Smooth muscle cell (in vitro differentiated cells): ENCODE measurements around the gene MTMR11. TPM values are rescaled to one million over a fixed set of nuclear protein-coding genes. Genes with fewer than 3 reads are reported as not detected.
"Not testable (repeated sequence)": the region's sequence is repeated elsewhere in the genome, so short reads cannot be mapped to it uniquely, and the experiment has no call there.

ENCODE experiments used
- DNase-seq: peaks from one replicate; lab custom pipeline; 2025; ENCODE audit not compliant: unreplicated experiment; lab: John Stamatoyannopoulos, UW
- H2AFZ ChIP-seq: fragments of 200-600 bp; sonication (generic); 2 replicates; pipeline ENCODE4 v1.6.0; 2016; ENCODE audit warnings: antibody characterized with exemption, low read depth, mild to moderate bottlenecking
- H3F3A ChIP-seq: fragments of 200-600 bp; sonication (generic); 2 replicates; pipeline ENCODE4 v1.6.0; 2017; ENCODE audit warnings: antibody characterized with exemption, low read depth
- H3K27ac ChIP-seq: fragments of 200-600 bp; sonication (generic); 2 replicates; pipeline ENCODE4 v1.5.1; 2016; ENCODE audit warnings: low read depth, mild to moderate bottlenecking
- H3K27me3 ChIP-seq: fragments of 200-600 bp; sonication (generic); 2 replicates; pipeline ENCODE4 v1.6.1; 2016; ENCODE audit warnings: low read depth, mild to moderate bottlenecking
- H3K36me3 ChIP-seq: fragments of 200-600 bp; sonication (generic); 2 replicates; pipeline ENCODE4 v1.5.1; 2016; ENCODE audit warnings: low read depth
- H3K4me1 ChIP-seq: fragments of 200-600 bp; sonication (generic); 2 replicates; pipeline ENCODE4 v1.5.1; 2016; ENCODE audit warnings: low read depth
- H3K4me2 ChIP-seq: fragments of 200-600 bp; sonication (generic); 2 replicates; pipeline ENCODE4 v1.6.0; 2016; ENCODE audit warnings: mild to moderate bottlenecking
- H3K4me3 ChIP-seq: fragments of 200-600 bp; sonication (generic); 2 replicates; pipeline ENCODE4 v1.5.1; 2016; ENCODE audit warnings: mild to moderate bottlenecking
- H3K79me2 ChIP-seq: fragments of 200-600 bp; sonication (generic); 2 replicates; pipeline ENCODE4 v1.6.0; 2016; ENCODE audit warnings: low read depth, mild to moderate bottlenecking
- H3K9ac ChIP-seq: fragments of 200-600 bp; sonication (generic); 2 replicates; pipeline ENCODE4 v1.6.0; 2016; ENCODE audit warnings: low read depth
- H3K9me3 ChIP-seq: fragments of 200-600 bp; sonication (generic); replicated peaks from 2 replicates; pipeline ENCODE4 v1.5.1; 2016; ENCODE audit warnings: low read depth
- H4K20me1 ChIP-seq: fragments of 200-600 bp; sonication (generic); 2 replicates; pipeline ENCODE4 v1.6.0; 2016; ENCODE audit warnings: low read depth
- CTCF ChIP-seq: fragments of 200-600 bp; sonication (generic); IDR thresholded peaks from 2 replicates; pipeline ENCODE4 v1.5.1; 2017; ENCODE audit warnings: borderline replicate concordance, mild to moderate bottlenecking, antibody characterized with exemption; ENCODE audit not compliant: insufficient read depth, poor library complexity, severe bottlenecking
- WGBS: methylation state at CpG from one replicate; pipeline ENCODE4 v1.1.7; 2016; ENCODE audit warnings: low lambda C conversion rate; 5-methylcytosine and 5-hydroxymethylcytosine counted together
- polyA plus RNA-seq: library from polyadenylated mRNA; unstranded; fragments of >200 nt; fragmentation: Nextera tagmentation; extraction: Ambion mirVana; gene quantifications from 2 replicates; pipeline ENCODE4 v1.2.1, GENCODE V29; 2016
- total RNA-seq: library from RNA; depleted of rRNA; stranded (reverse); fragments of >200 nt; gene quantifications from 2 replicates; pipeline ENCODE4 v1.2.3, GENCODE V29; 2014

MTMR11 gene
- total and polyA plus RNA-seq, 2 experiments from 2014 or later = 17.2 to 19.4 TPM

- TF ChIP-seq CTCF = no peak
- WGBS = 94% methylated on average over 4 of the region's 4 CpGs
Measured at GRCh38 chr1:149945206-149945605, 8.5 kb upstream of the MTMR11 start.

GRCh38 chr1:149942885-149943284, 6.2 kb upstream of the MTMR11 start:
- Histone ChIP-seq H3K4me3 (no peak overlapping the region), H3K9ac (no peak overlapping the region), H3K27ac (no peak overlapping the region), H3K9me3 (no peaks in the 10 kb centered on the region), H3K27me3 (no peaks in the 10 kb centered on the region), H3K36me3 (no peaks in the 10 kb centered on the region), H4K20me1 (no peaks in the 10 kb centered on the region), H3F3A (peaks cover 30% of the 10 kb centered on the region), H2AFZ (no peak overlapping the region), H3K4me2 (no peak overlapping the region), H3K79me2 (no peaks in the 10 kb centered on the region), H3K4me1 (peaks cover 2% of the 10 kb centered on the region)
- no peak for DNase-seq
- WGBS = 68% methylated on average over 3 of the region's 3 CpGs
- TF ChIP-seq CTCF = no peak

More at GRCh38 chr1:149945206-149945605, 8.5 kb upstream of the MTMR11 start:
- H4K20me1 ChIP-seq = no peaks in the 10 kb centered on the region
- no peaks in the 10 kb centered on the region for H3K79me2 ChIP-seq
- H3K27me3 ChIP-seq = no peaks in the 10 kb centered on the region
- H3K4me3 ChIP-seq = no peak overlapping the region
- peaks cover 22% of the 10 kb centered on the region for H3F3A ChIP-seq
- H3K9ac ChIP-seq = no peak overlapping the region
- H3K27ac ChIP-seq = no peak overlapping the region
- no peak overlapping the region for H3K4me2 ChIP-seq
- H3K9me3 ChIP-seq = no peaks in the 10 kb centered on the region
- no peak overlapping the region for H2AFZ ChIP-seq
- DNase-seq = no peak
- H3K4me1 ChIP-seq = no peaks in the 10 kb centered on the region
- H3K36me3 ChIP-seq = no peaks in the 10 kb centered on the region

GRCh38 chr1:149942207-149942606, 5.5 kb upstream of the MTMR11 start:
- 61% methylated on average over 5 of the region's 5 CpGs for WGBS
- Histone ChIP-seq H2AFZ (no peak overlapping the region), H3K4me2 (no peak overlapping the region), H3K4me1 (peaks cover 8% of the 10 kb centered on the region), H3K79me2 (no peaks in the 10 kb centered on the region), H3K27me3 (no peaks in the 10 kb centered on the region), H3K4me3 (no peak overlapping the region), H3K27ac (peak overlapping the region; percentile 16), H3K36me3 (no peaks in the 10 kb centered on the region), H3F3A (peaks cover 30% of the 10 kb centered on the region), H3K9me3 (no peaks in the 10 kb centered on the region), H4K20me1 (no peaks in the 10 kb centered on the region), H3K9ac (no peak overlapping the region)
- no peak for DNase-seq
- TF ChIP-seq CTCF = no peak

- DNase-seq = no peak
- no peaks in the 10 kb centered on the region for H3K36me3 ChIP-seq
- 78% methylated on average over 3 of the region's 3 CpGs for WGBS
- no peaks in the 10 kb centered on the region for H3K27me3 ChIP-seq
- H3K9me3 ChIP-seq = no peaks in the 10 kb centered on the region
- H3K4me1 ChIP-seq = peaks cover 13% of the 10 kb centered on the region
- peaks cover 30% of the 10 kb centered on the region for H3F3A ChIP-seq
- H3K9ac ChIP-seq = no peak overlapping the region
- TF ChIP-seq CTCF = no peak
- H3K79me2 ChIP-seq = no peaks in the 10 kb centered on the region
- H3K4me3 ChIP-seq = no peak overlapping the region
- H2AFZ ChIP-seq = no peak overlapping the region
- H4K20me1 ChIP-seq = no peaks in the 10 kb centered on the region
- H3K4me2 ChIP-seq = no peak overlapping the region
- H3K27ac ChIP-seq = peak overlapping the region; percentile 93
Measured at GRCh38 chr1:149940427-149940826, 3.7 kb upstream of the MTMR11 start.

GRCh38 chr1:149938668-149939003, 2.0 kb upstream of the MTMR11 start:
- not testable (repeated sequence) for H2AFZ ChIP-seq, H3K9me3 ChIP-seq, DNase-seq, H4K20me1 ChIP-seq, H3K9ac ChIP-seq, H3K36me3 ChIP-seq, H3K79me2 ChIP-seq, H3K27me3 ChIP-seq
- peak overlapping the region; percentile 93 for H3K27ac ChIP-seq
- peak overlapping the region; percentile 88 for H3K4me2 ChIP-seq
- peaks cover 13% of the 10 kb centered on the region for H3K4me1 ChIP-seq
- peaks cover 30% of the 10 kb centered on the region for H3F3A ChIP-seq
- WGBS = 22% methylated on average over 13 of the region's 13 CpGs
- peak overlapping the region; percentile 40 for H3K4me3 ChIP-seq
